OCI-LY1 (cell line): ENCODE results near the gene HOXD9.

Experiments
- H2AFZ ChIP-seq: fragments of 200-600 bp; sonication (generic), shearing (Covaris generic); 2 replicates; pipeline ENCODE4 v1.6.0; 2014; ENCODE audit warnings: antibody characterized with exemption, mild to moderate bottlenecking, low read length
- H3F3A ChIP-seq: fragments of 200-600 bp; sonication (generic), shearing (Covaris generic); 2 replicates; pipeline ENCODE4 v1.6.0; 2014; ENCODE audit warnings: mild to moderate bottlenecking, antibody characterized with exemption, low read length, moderate library complexity; ENCODE audit not compliant: insufficient read depth
- H3K27ac ChIP-seq: fragments of 200-600 bp; sonication (generic); 2 replicates; pipeline ENCODE4 v1.5.1; 2014; ENCODE audit warnings: low read length, mixed run types, mild to moderate bottlenecking, low read depth; ENCODE audit not compliant: poor library complexity, severe bottlenecking
- H3K27me3 ChIP-seq: fragments of 200-600 bp; sonication (generic); 2 replicates; pipeline ENCODE4 v1.6.0; 2014; ENCODE audit warnings: antibody characterized with exemption, mild to moderate bottlenecking, low read length, moderate library complexity; ENCODE audit not compliant: insufficient read depth
- H3K36me3 ChIP-seq: fragments of 200-600 bp; sonication (generic); 2 replicates; pipeline ENCODE4 v1.6.1; 2014; ENCODE audit warnings: mild to moderate bottlenecking, antibody characterized with exemption, low read length, moderate library complexity, mixed read lengths; ENCODE audit not compliant: insufficient read depth
- H3K4me1 ChIP-seq: fragments of 200-600 bp; sonication (generic); 2 replicates; pipeline ENCODE4 v1.5.1; 2014; ENCODE audit warnings: mild to moderate bottlenecking, low read length, moderate library complexity; ENCODE audit not compliant: insufficient read depth, severe bottlenecking
- H3K4me2 ChIP-seq: fragments of 200-600 bp; sonication (generic), shearing (Covaris generic); 2 replicates; pipeline ENCODE4 v1.6.1; 2014; ENCODE audit warnings: low read length
- H3K4me3 ChIP-seq: fragments of 200-600 bp; sonication (generic); 2 replicates; pipeline ENCODE4 v1.5.1; 2014; ENCODE audit warnings: low read length, low read depth, mild to moderate bottlenecking, mixed read lengths; ENCODE audit not compliant: poor library complexity, severe bottlenecking
- H3K79me2 ChIP-seq: fragments of 200-600 bp; shearing (Covaris generic); 2 replicates; pipeline ENCODE4 v1.6.1; 2016; ENCODE audit warnings: mixed run types, low read length, mixed read lengths; ENCODE audit not compliant: insufficient read depth
- H3K9ac ChIP-seq: fragments of 200-600 bp; sonication (generic), shearing (Covaris generic); 2 replicates; pipeline ENCODE4 v1.6.1; 2014; ENCODE audit warnings: mild to moderate bottlenecking, low read length, mixed read lengths
- H3K9me2 ChIP-seq: fragments of 200-600 bp; sonication (generic), shearing (Covaris generic); 2 replicates; pipeline ENCODE4 v1.6.1; 2014; ENCODE audit warnings: low read depth, mild to moderate bottlenecking, low read length, mixed read lengths
- H3K9me3 ChIP-seq: fragments of 200-600 bp; shearing (Covaris generic); 2 replicates; pipeline ENCODE4 v1.6.1; 2014; ENCODE audit warnings: low read length, mixed read lengths
- H4K20me1 ChIP-seq: fragments of 200-600 bp; sonication (generic), shearing (Covaris generic); 2 replicates; pipeline ENCODE4 v1.6.0; 2016; ENCODE audit warnings: mild to moderate bottlenecking, low read length; ENCODE audit not compliant: insufficient read depth
- CTCF ChIP-seq: fragments of 200-600 bp; sonication (generic), shearing (Covaris generic); IDR thresholded peaks from 2 replicates; pipeline ENCODE4 v1.5.1; 2017; ENCODE audit warnings: mild to moderate bottlenecking, antibody characterized with exemption, low read length, moderate library complexity, mixed read lengths
- EZH2 ChIP-seq: fragments of 200-600 bp; sonication (generic), shearing (Covaris generic); IDR thresholded peaks from 2 replicates; pipeline ENCODE4 v1.8.0; 2017; ENCODE audit warnings: borderline replicate concordance, mixed run types, mild to moderate bottlenecking, antibody characterized with exemption, low read length, moderate library complexity, mixed read lengths

The HOXD9 gene

GRCh38 chr2:176157499-176158185 is 35.1 kb downstream of the HOXD9 start:
- H3F3A ChIP-seq = no peaks in the 10 kb centered on the region
- no peaks in the 10 kb centered on the region for H3K4me1 ChIP-seq
- no peaks in the 10 kb centered on the region for H3K36me3 ChIP-seq
- H3K9me2 ChIP-seq = no peaks in the 10 kb centered on the region
- H4K20me1 ChIP-seq = no peaks in the 10 kb centered on the region
- TF ChIP-seq CTCF = no peak
- no peak for TF ChIP-seq EZH2
- H3K27ac ChIP-seq = no peak overlapping the region
- no peaks in the 10 kb centered on the region for H3K9me3 ChIP-seq
- no peak overlapping the region for H2AFZ ChIP-seq
- H3K4me3 ChIP-seq = no peak overlapping the region
- no peak overlapping the region for H3K9ac ChIP-seq
- no peaks in the 10 kb centered on the region for H3K79me2 ChIP-seq
- H3K4me2 ChIP-seq = no peak overlapping the region
- H3K27me3 ChIP-seq = no peaks in the 10 kb centered on the region

- Histone ChIP-seq H3K27me3 (no peaks in the 10 kb centered on the region), H3K4me3 (no peak overlapping the region)
Measured at GRCh38 chr2:176158186-176158591, 35.7 kb downstream of the HOXD9 start.

GRCh38 chr2:176158855-176159662 is 36.5 kb downstream of the HOXD9 start:
- H3K36me3 ChIP-seq = no peaks in the 10 kb centered on the region
- no peaks in the 10 kb centered on the region for H3K9me3 ChIP-seq
- no peak overlapping the region for H3K9ac ChIP-seq
- peaks cover 4% of the 10 kb centered on the region; the same call in 1 of the 2 replicates for H3K27me3 ChIP-seq
- H3K79me2 ChIP-seq = no peaks in the 10 kb centered on the region
- H3K4me3 ChIP-seq = no peak overlapping the region
- no peaks in the 10 kb centered on the region for H4K20me1 ChIP-seq
- H3K4me2 ChIP-seq = no peak overlapping the region
- H3K9me2 ChIP-seq = no peaks in the 10 kb centered on the region
- TF ChIP-seq CTCF (no peak), EZH2 (no peak)
- H2AFZ ChIP-seq = no peak overlapping the region
- H3F3A ChIP-seq = no peaks in the 10 kb centered on the region
- no peak overlapping the region for H3K27ac ChIP-seq
- no peaks in the 10 kb centered on the region for H3K4me1 ChIP-seq

More at GRCh38 chr2:176158186-176158591, 35.7 kb downstream of the HOXD9 start:
- Histone ChIP-seq H4K20me1 (no peaks in the 10 kb centered on the region), H2AFZ (no peak overlapping the region), H3K9me3 (no peaks in the 10 kb centered on the region), H3K79me2 (no peaks in the 10 kb centered on the region), H3K4me1 (no peaks in the 10 kb centered on the region), H3K9me2 (no peaks in the 10 kb centered on the region), H3F3A (no peaks in the 10 kb centered on the region), H3K27ac (no peak overlapping the region), H3K9ac (no peak overlapping the region), H3K4me2 (no peak overlapping the region), H3K36me3 (no peaks in the 10 kb centered on the region)
- no peak for TF ChIP-seq CTCF
